Cardiac septum (tissue), 1 donor: Measurements from ENCODE around the gene SCNM1. TPM values are rescaled to one million over a fixed set of nuclear protein-coding genes. Genes with fewer than 3 reads are reported as not detected.
"Not testable (repeated sequence)": the region's sequence is repeated elsewhere in the genome, so short reads cannot be mapped to it uniquely, and the experiment has no call there.

Experiments used
- DNase-seq: peaks from one replicate; pipeline ENCODE4 v3.0.0-alpha.2; 2020; ENCODE audit warnings: low spot score
- intact Hi-C: fragments of 100-400 bp; cut with DNase I; formaldehyde crosslinking; loops from one replicate; pipeline ENCODE4 v1.14.0; 2022
- total RNA-seq: library from RNA; stranded (reverse); fragmentation: NEBNext Ultra II Directional; extraction: Animal tissue kit (Norgen Biotek cat#: 25700); gene quantifications from one replicate; pipeline ENCODE4 v1.2.1, GENCODE V29; 2021
- donor health status: DM: no; HTN: no; CAD: no.

SCNM1 gene
- total RNA-seq, 1 donor from 2014 or later: 20.7 TPM

DNA sequence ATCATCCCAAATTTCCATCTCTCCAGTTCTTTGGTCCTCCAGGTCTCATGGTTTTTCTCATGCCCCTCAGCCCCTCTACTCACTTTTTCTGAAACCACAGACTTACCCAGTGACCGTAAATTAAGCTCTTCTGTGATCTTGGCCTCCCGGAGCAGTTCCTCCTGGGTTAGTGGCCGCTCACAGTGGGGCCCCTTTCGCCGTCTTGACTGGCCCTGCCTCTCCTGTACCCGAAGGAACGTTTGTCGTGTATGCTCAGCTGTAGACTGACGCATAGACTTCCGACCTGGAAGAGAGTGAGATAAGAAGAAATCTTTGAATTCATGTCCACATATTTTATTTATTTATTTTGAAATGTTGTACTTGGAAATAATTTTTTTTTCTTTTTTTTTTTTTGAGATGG is 18.3 kb downstream of the SCNM1 start:
- no peak for DNase-seq
- intact Hi-C loops: no loop called here

DNA sequence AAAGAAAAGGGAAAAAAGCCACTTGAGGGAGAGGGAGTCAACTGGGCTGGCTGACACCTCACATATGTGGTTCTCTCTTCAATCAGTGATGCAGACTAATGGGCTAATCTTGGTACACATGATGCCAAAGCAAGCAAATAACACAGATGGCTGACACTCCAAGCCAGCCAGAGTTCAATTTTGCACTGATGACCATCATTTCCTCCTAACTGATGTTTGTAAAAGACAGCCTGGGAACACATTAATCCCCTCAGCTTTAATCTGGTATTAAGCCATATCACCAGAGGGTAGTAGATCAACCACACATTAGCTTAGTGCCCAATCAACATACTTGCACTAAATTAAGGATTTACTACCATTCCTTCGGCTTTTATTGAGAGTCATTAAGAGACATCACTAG is 21.3 kb downstream of the SCNM1 start:
- intact Hi-C loops: no loop called here
- no peak for DNase-seq

DNA sequence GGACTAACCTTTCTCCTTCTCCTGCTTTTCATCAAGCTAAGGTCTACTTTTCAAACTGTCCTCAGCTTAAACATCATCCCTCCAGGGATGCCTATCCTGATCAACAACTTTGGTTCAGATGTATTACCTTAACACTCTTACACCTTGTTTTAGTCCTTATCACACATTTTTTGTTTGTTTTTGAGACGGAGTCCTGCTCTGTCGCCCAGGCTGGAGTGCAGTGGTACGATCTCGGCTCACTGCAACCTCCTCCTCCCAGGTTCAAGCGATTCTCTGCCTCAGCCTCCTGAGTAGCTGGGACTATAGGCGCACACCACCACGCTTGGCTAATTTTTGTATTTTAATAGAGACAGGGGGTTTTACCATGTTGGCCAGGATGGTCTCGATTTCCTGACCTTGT is 22.7 kb downstream of the SCNM1 start:
- intact Hi-C loops, DNase-seq: not testable (repeated sequence)

DNA sequence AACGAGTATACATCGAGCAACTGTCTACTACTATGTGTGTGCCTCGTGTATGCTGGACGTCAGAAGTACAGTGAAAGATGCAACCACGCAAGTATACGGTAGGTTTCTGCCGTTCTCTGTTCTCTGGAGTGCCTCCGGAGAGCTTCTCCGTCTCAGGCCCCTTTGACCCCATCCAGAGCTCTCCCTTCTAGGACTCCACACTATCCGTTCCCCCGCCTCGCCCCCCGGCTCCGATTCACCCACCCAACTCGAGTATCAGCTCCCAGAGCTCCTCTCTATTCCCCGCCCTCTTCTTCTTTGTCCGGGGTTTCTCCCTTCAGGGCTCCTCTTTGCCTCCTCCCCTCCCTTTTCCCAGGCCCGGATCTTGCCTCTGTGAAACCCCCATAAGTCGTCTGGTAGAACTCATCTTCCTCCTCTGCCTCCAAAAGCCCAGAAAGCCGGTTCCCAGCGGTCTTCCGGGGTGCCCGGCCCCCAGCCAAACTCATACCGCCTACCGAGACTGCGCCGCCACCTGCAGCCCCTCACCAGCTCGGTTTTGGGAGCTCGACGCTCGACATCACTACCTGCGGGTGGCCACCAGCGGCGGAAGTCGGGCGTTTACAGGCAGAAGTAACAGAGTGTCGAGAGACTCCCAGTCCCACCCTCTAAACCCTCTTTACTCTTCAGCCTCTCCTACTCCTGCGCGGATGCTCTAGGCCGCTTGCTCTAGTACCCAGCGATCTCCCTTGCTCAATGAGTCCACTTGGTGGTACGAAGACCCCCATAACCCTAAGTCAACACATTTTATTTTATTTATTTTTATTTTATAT is 23.9 kb downstream of the SCNM1 start, which contains the start of gene VPS72:
Gene VPS72 (minus strand): TSS at position 561 of the 809 bp plus-strand sequence. CDS start 76 bp downstream, at position 485.
- intact Hi-C loops: no loop called here

DNA sequence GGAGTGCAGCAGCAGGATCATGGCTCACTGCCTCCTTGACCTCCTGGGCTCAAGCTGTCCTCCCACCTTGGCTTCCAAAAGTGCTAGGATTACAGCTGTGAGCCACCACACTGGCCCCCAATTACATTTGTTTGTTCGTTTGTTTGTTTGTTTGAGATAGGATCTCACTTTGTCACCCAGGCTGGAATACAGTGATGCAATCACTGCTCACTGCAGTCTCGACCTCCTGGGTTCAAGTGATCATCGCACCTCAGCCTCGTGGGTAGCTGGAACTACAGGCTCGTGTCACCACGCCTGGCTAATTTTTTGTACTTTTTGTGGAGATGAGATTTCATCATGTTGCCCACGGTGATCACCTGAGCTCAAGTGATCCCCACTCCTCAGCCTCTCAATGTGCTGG is 26.1 kb downstream of the SCNM1 start:
- intact Hi-C loops: no loop called here

More for the DNA sequence above, 23.9 kb downstream of the SCNM1 start, which contains the start of gene VPS72:
- DNase-seq: peak; percentile 94

DNA sequence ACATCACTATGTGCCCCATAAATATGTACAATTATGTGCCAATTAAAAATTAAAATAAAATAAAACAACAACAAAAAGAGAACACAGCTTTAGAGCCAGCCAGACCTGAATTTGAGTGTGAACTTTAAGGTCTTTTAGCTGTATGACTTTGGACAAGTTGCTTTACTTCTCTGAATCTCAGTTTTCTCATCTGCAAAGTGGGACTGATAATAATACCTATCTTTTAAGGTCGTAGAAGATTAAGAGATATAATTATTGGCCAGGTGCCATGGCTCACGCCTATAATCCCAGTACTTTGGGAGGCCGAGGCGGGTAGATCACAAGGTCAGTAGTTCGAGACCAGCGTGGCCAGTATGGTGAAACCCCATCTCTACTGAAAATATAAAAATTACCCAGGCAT is 27.4 kb downstream of the SCNM1 start:
- no peak for DNase-seq
- intact Hi-C loops: no loop called here

More for the DNA sequence above, 26.1 kb downstream of the SCNM1 start:
- DNase-seq: no peak

DNA sequence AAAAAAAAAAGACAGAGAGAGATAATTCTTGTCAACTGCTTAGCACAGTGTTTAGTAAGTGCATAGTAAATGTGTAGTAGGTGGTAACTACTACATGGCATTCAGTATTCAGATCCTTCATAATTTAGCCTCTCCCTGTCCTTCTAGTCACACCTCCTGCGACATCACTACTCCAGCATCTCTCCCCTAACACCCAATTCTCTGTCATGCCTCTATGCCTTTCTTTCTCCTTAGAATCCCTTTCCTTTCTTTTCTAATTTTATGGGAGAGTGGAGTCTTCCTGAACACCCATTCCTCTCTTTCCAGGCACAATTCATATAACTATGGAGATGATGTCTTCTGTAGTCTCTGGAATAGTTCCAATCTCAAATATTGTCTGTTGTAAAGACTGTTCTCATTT is 27.9 kb downstream of the SCNM1 start:
- DNase-seq: no peak
- intact Hi-C loops: no loop called here

DNA sequence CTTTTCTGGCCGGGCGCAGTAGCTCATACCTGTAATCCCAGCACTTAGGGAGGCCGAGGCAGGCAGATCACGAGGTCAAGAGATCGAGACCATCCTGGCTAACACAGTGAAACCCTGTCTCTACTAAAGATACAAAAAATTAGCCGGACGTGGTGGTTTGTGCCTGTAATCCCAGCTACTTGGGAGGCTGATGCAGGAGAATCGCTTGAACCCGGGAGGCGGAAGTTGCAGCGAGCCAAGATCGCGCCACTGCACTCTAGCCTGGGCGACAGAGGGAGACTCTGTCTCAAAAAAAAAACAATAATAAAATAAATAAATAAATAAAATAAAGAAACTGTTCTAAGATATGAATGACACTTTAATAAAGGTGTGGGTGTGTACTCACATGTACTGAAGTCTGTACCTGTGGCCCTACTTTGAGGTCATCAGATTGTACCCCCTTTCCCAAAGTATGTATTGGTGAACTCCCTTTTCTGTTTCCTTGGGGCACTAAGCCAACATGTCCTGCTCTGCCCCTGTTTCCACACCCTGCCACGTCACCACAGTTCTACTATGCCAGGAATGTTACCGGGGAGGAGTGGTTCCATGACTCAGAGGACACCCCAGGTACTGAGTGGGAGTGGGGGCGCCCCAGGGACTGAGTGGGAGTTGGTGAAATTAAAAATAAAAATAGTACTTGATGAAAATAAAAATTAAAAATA is 29.1 kb downstream of the SCNM1 start:
- not testable (repeated sequence) for DNase-seq
- intact Hi-C loops: loop anchor here (1.0 to 5.0 kb wide), 3 partner anchors 56 to 147 kb away; partner anchors contain the start of gene PI4KB

DNA sequence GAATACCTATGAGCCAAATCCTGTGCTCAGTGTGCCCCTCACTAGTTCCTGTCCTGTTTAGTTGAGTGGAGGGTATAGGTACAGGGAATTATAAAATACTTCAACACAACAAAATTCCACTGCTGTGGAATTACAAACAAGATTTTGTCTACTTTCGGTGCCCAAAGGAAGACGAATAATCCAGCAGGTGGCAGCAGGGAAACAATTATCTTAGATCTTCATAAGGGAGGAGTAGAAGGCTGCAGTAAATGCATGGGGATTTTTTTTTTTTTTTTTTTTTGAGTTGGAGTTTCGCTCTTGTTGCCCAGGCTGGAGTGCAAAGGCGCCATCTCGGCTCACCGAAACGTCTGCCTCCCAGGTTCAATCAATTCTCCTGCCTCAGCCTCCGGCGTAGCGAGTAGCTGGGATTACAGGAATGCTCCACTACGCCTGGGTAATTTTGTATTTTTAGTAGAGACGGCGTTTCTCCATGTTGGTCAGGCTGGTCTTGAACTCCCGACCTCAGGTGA is 30.4 kb downstream of the SCNM1 start:
- no peak for DNase-seq
- intact Hi-C loops: loop anchor here (5.0 kb wide), 2 partner anchors 131 to 146 kb away; partner anchors contain the start of gene PI4KB

DNA sequence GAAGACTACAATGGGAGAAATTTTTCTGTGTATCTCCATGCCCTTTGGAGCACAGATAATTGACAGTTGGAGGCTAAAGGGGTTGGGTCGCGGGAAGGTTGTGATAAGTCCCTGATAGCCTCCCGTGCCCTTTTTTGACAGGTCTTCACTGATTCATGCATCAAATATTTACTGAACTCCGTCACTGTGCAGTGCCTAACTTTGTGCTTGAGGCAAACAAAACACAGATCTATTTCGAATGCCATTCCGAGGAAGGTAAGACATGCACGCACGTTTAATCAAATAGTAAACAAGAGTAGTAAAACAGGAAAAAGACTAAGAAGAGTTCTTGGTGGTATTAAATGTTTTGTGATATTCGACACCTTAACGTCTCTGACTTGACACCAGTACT is 31.9 kb downstream of the SCNM1 start:
- intact Hi-C loops: loop anchor here (2.0 to 5.0 kb wide), 4 partner anchors 57 to 201 kb away; partner anchors contain the start of genes PI4KB, PSMB4 and PSMD4

DNA sequence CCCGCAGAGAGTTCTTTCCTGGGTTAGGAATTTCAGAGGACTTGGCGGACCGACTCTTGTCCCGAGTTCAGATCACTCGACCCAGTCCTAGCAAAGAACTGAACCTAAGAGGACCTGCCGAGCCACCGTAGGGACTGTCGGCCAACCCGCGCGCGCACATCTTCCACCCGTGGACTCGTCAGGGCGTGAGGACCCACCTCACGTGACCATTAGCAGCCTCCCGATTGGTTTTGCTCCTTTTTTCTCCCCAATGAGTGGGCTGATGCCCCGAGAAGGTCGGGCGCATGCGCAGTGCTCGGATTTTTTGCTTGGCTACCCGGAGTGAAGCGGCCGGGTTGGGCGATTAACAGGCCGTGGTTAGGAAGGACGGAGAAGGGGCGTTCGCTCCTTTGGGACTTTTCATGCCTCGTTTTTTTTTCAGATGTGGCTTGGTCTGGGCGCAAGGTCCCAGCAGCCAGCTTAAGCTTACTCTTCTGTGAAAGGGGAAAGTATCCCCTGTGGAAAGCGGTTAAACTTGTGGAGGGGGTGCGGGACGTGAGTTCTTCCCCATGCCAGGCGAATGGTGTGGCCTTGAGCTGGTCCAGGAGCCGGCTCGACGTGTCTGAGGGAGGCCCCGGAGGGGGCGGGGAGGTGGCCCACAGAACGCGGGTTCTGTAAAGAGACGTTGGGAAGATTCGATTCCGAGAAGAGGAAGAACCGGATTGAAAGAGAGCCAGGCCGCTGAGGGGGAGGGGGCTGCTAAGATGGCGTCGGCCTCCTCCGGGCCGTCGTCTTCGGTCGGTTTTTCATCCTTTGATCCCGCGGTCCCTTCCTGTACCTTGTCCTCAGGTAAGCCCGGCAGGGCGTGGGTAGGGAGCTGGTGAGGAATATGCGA is 32.5 kb downstream of the SCNM1 start, which contains the start of gene PIP5K1A:
Gene PIP5K1A (plus strand): TSS at position 299 of the 874 bp plus-strand sequence. CDS start 445 bp downstream, at position 744.
- intact Hi-C loops: loop anchor here (2.0 to 5.0 kb wide), 4 partner anchors 56 to 200 kb away; partner anchors contain the start of genes PI4KB, PSMB4 and PSMD4
- peak; percentile 99 for DNase-seq

More for the DNA sequence above, 31.9 kb downstream of the SCNM1 start:
- no peak for DNase-seq

DNA sequence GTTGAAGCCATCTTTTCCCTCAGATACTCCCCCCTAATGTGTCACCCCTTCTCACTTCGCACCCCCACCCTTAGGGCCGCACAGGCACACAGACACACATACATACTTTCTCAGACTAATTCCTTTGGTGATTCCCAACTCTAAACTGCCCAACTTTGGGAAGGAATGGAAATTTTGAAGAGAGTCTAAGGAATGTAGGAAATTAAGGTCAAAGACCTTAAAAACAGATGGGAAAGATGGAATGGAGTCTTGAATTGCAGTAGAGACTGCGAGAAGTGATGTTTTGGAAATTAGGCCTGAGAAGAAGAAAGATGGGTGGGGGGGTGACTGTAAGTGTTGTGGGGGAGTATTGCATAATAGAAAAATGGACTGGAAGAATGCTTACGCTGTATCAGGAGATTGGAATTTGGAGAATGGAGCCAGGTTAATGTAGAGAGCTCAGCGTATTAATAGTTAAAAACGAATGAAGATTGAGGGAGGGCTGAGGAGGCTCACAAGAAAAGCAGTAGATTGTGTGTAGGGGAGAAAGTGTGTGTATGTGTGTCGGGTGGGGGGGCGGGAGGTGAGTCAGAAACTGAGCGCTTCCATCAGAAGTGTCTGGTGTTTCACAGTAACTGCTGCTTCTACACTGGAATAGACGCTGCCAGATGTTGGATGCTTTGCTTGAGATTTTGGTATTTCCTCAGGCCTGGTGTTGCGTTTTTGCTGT is 34.1 kb downstream of the SCNM1 start:
- intact Hi-C loops: loop anchor here (2.0 to 5.0 kb wide), 4 partner anchors 55 to 199 kb away; partner anchors contain the start of genes PI4KB, PSMB4 and PSMD4
- no peak for DNase-seq

DNA sequence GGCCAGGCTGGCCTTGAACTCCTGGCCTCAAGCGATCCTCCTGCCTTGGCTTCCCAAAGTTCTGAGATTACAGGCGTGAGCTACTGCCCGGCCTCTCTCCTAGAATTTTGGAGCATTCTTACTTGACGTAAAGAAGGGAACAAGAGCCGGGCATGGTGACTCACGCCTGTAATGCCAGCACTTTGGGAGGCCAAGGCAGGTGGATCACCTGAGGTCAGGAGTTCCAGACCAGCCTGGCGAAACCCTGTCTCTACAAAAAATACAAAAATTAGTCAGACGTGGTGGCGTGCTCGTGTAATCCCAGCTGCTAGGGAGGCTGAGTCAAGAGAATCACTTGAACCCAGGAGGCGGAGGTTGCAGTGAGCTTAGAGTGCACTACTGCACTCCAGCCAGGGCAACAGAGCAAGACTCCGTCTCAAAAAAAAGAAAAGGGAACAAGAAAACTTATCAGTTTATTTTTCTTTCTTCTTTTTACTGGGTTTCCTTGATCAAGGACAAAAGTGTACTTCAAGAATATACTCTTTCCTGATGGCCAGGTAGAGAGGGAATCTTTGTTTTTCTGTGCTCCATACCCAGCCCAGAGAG is 39.5 kb downstream of the SCNM1 start:
- intact Hi-C loops, DNase-seq: not testable (repeated sequence)

DNA sequence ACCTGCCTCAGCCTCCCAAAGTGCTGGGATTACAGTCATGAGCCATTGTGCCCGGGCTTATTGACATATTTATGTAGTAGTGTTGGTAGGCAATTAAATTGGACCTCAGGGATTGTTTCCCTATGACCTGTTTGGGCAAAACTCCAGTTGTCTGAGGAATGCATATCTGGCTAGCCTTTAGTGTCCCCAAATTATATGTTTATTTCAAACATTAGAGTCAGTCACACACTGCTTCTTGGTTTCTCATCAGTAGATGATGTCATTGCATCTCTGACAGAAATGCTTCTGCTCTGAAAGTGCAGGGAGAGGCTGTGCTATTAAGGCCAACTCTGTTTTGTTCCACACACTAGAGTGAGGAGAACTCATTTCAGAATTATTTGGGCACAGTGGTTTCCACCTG is 44.9 kb downstream of the SCNM1 start:
- intact Hi-C loops: no loop called here
- no peak for DNase-seq

DNA sequence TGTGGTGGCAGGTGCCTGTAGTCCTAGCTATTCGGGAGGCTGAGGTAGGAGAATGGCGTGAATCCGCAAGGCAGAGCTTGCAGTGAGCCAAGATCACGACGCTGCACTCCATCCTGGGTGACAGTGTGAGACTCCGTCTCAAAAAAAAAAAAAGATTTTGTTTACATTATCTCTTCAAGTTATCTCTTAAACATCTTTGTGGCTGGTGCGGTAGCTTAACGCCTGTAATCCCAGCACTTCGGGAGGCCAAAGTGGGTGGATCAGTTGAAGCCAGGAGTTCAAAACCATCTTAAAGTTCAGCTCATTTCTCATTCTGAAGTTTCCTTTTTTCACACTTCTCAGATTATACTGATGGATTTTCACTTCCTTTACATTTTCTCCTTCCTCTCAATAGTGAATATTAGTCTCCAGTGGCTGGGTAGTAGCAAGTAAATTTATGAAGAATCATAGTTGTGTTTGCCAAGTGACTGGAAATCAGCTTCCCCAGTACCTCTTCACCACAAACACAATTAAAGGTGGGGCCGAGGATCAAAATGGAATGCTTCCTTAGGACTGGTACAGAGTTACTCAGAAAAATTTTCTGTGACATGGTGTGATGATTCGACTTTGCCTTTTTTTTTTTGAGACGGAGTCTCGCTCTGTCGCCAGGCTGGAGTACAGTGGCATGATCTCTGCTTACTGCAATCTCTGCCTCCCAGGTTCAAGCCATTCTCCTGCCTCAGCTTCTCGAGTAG is 46.2 kb downstream of the SCNM1 start:
- intact Hi-C loops: no loop called here
- DNase-seq: no peak

DNA sequence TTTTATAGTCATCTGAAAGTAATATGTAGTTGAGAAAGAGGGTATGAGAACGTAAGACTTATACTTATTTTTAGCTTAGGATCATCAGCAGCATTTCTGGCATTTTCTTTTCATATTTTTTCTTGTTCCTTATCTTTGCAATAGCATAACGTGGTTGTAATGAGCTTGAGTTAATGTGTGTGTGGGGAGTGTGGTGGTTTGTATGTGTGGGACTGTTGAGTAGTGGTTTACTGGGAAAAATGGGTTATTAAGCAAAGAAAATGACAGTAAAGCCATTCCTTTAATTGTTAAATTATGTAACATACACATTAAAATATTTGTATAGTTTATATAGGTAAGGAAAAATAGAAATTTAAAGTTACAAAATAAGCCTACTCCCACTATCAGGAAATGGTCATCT is 47.6 kb downstream of the SCNM1 start:
- DNase-seq: no peak
- intact Hi-C loops: no loop called here
